Measurements from ENCODE around the gene XYLT1.

DNA sequence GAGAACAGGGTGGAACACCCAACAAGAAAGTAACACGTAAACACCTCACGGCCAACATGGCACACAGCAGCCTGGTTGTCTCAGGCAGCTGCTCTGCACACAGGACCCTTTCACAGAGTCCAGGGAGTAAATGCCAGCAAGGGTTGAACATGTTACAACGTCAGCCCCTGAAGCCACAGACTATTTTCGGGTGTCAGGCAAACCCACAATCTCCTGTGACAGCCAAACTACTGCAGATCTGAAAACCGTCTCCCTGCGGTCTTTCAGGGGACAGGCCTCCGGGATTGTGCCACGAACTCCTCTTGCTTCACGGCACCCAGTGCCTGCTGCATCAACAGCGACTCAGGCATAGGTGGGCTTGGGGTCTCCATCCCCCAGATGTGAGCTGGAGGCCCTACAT is 127.7 kb downstream of the XYLT1 start:
- TF ChIP-seq EZH2 (IDR thresholded peaks at IDR 0.05; ENCODE audit: low read depth, low read length, severe bottlenecking) (no peak), POLR2A (IDR thresholded peaks at IDR 0.05; ENCODE audit: control extremely low read depth in 1 of 2, low read depth in 2 of 2, low read length in 2 of 2) (no peak), EP300 (IDR thresholded peaks at IDR 0.05; ENCODE audit: borderline replicate concordance in 1 of 2, low read depth in 2 of 2, low read length in 2 of 2) (no peak), GTF2F1 (IDR thresholded peaks at IDR 0.05; ENCODE audit: borderline replicate concordance, low read depth, low read length) (no peak), RFX5 (IDR thresholded peaks at IDR 0.05; ENCODE audit: borderline replicate concordance, low read depth, low read length) (no peak), POLR2AphosphoS5 (IDR thresholded peaks at IDR 0.05; ENCODE audit: low read depth, low read length) (no peak), SP1 (IDR thresholded peaks at IDR 0.05; ENCODE audit: low read depth, low read length) (no peak), TEAD4 (IDR thresholded peaks at IDR 0.05; ENCODE audit: low read depth, low read length) (no peak), CHD2 (IDR thresholded peaks at IDR 0.05; ENCODE audit: low read length) (no peak), CEBPB (IDR thresholded peaks at IDR 0.05; ENCODE audit: low read depth, low read length) (no peak), CTBP2 (IDR thresholded peaks at IDR 0.05; ENCODE audit: borderline replicate concordance, insufficient read depth, insufficient read length, low read length) (no peak), JUN (IDR thresholded peaks at IDR 0.05; ENCODE audit: low read depth, low read length) (no peak)
- TF ChIP-seq, protein P1, sequence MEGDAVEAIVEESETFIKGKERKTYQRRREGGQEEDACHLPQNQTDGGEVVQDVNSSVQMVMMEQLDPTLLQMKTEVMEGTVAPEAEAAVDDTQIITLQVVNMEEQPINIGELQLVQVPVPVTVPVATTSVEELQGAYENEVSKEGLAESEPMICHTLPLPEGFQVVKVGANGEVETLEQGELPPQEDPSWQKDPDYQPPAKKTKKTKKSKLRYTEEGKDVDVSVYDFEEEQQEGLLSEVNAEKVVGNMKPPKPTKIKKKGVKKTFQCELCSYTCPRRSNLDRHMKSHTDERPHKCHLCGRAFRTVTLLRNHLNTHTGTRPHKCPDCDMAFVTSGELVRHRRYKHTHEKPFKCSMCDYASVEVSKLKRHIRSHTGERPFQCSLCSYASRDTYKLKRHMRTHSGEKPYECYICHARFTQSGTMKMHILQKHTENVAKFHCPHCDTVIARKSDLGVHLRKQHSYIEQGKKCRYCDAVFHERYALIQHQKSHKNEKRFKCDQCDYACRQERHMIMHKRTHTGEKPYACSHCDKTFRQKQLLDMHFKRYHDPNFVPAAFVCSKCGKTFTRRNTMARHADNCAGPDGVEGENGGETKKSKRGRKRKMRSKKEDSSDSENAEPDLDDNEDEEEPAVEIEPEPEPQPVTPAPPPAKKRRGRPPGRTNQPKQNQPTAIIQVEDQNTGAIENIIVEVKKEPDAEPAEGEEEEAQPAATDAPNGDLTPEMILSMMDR (IDR thresholded peaks at IDR 0.05; ENCODE audit: control extremely low read depth in 1 of 3, insufficient read depth in 1 of 3, low read depth in 1 of 3, low read length in 3 of 3), result no peak

All from H1 (cell line).